ENCODE results near the gene COX6B2.

- TF ChIP-seq CTCF (IDR thresholded peaks at IDR 0.05 in 4 of 5, conservative IDR thresholded peaks at IDR 0.05 in 1 of 5) (no peak), POLR2A (IDR thresholded peaks at IDR 0.05) (no peak)
Observed at GRCh38 chr19:55382013-55382412, 27.5 kb upstream of the COX6B2 start.

All from gastrocnemius medialis (tissue), 4 donors.